B cell (primary cell): Measurements from ENCODE around the gene COPS8. TPM values are rescaled to one million over a fixed set of nuclear protein-coding genes. Genes with fewer than 3 reads are reported as not detected.

Experiments
- ATAC-seq: fragments of 200-7000 bp; cut with Tn5 transposase; one replicate; pipeline ENCODE4 v1.10.0; 2021; ENCODE audit warnings: low read depth, mild to moderate bottlenecking, moderate number of reproducible peaks, moderate library complexity
- CTCF ChIA-PET: fragments of 350-600 bp; sonication (Branson Sonifier 250); formaldehyde crosslinking; loops from one replicate; lab custom pipeline; 2021; ENCODE audit warnings: antibody characterized with exemption, inconsistent platforms; lab: Charles Lee
- POLR2A ChIA-PET: fragments of 350-600 bp; sonication (Branson Sonifier 250); formaldehyde crosslinking; loops from one replicate; lab custom pipeline; 2021; ENCODE audit warnings: antibody characterized with exemption; lab: Charles Lee
- DNase-seq: peaks from one replicate; pipeline ENCODE4 v3.0.0; 2013
- H2AFZ ChIP-seq: 2 replicates; pipeline ENCODE4 v1.6.1; 2012; ENCODE audit warnings: mild to moderate bottlenecking, low read depth, low read length; ENCODE audit not compliant: insufficient read depth, poor library complexity, severe bottlenecking
- H3K27ac ChIP-seq, 2 donors: 1 replicate in 1 of 2; 2 replicates in 1 of 2; pipeline ENCODE4 v1.5.1; 2012 to 2013; ENCODE audit warnings: low read length in 2 of 2, mild to moderate bottlenecking in 2 of 2, moderate library complexity in 1 of 2
- H3K27me3 ChIP-seq, 4 experiments: fragments of 200-600 bp in 1 of 4; sonication (generic) in 1 of 4; replicated peaks in 1 of 4; 1 replicate in 2 of 4; 2 replicates in 2 of 4; pipeline versions ENCODE4 v1.6.1 to v1.7.0; 2013 to 2016; ENCODE audit warnings: low read length in 3 of 4, mild to moderate bottlenecking in 2 of 4, mixed read lengths in 1 of 4, moderate library complexity in 1 of 4; ENCODE audit not compliant: insufficient read depth in 4 of 4, control insufficient read depth in 3 of 4; ENCODE audit errors: control extremely low read depth in 1 of 4
- H3K36me3 ChIP-seq, 2 experiments: replicated peaks in 1 of 2; 1 replicate in 1 of 2; 2 replicates in 1 of 2; pipeline versions ENCODE4 v1.6.1 to v1.7.1; 2013; ENCODE audit warnings: low read length in 1 of 2; ENCODE audit not compliant: insufficient read depth in 2 of 2, control insufficient read depth in 1 of 2; ENCODE audit errors: control extremely low read depth in 1 of 2, extremely low read depth in 1 of 2
- H3K4me1 ChIP-seq, 2 donors: fragments of 200-600 bp in 1 of 2; sonication (generic) in 1 of 2; 1 replicate in 1 of 2; 2 replicates in 1 of 2; pipeline versions ENCODE4 v1.5.1 to v1.6.1; 2013 to 2017; ENCODE audit warnings: low read length in 2 of 2; ENCODE audit not compliant: control insufficient read depth in 2 of 2, insufficient read depth in 2 of 2
- H3K4me2 ChIP-seq: replicated peaks from 2 replicates; pipeline ENCODE3; 2012; ENCODE audit warnings: mild to moderate bottlenecking, low read depth, low read length; ENCODE audit not compliant: poor library complexity, severe bottlenecking
- H3K4me3 ChIP-seq, 5 experiments: fragments of 200-600 bp in 1 of 5; sonication (generic) in 1 of 5; 1 replicate in 3 of 5; 2 replicates in 2 of 5; pipeline versions ENCODE4 v1.5.1 to v1.7.0; 2011 to 2016; ENCODE audit warnings: low read length in 4 of 5, mild to moderate bottlenecking in 4 of 5, low read depth in 2 of 5, control low read depth in 1 of 5, moderate library complexity in 1 of 5; ENCODE audit not compliant: insufficient read depth in 1 of 5; ENCODE audit errors: control extremely low read depth in 1 of 5, extremely low read depth in 1 of 5
- H3K79me2 ChIP-seq: fragments of 200-600 bp; sonication (generic); one replicate; pipeline ENCODE4 v1.6.0; 2016; ENCODE audit warnings: low read length; ENCODE audit not compliant: control insufficient read depth, insufficient read depth
- H3K9ac ChIP-seq: fragments of 200-600 bp; sonication (generic); 2 replicates; pipeline ENCODE4 v1.6.1; 2017; ENCODE audit warnings: mild to moderate bottlenecking, low read length, moderate library complexity
- H3K9me3 ChIP-seq, 3 donors: one replicate each; pipeline versions ENCODE4 v1.6.1 to v1.7.1; 2013; ENCODE audit warnings: low read length in 2 of 3; ENCODE audit not compliant: control insufficient read depth in 2 of 3, insufficient read depth in 1 of 3; ENCODE audit errors: control extremely low read depth in 1 of 3
- H4K20me1 ChIP-seq: 2 replicates; pipeline ENCODE4 v1.6.0; 2012; ENCODE audit warnings: mild to moderate bottlenecking, low read length; ENCODE audit not compliant: insufficient read depth, control insufficient read depth, poor library complexity, severe bottlenecking
- H3K27ac Mint-ChIP-seq: one replicate; pipeline ENCODE4 v1.8.0; 2021; ENCODE audit warnings: mixed read lengths
- H3K27me3 Mint-ChIP-seq: one replicate; pipeline ENCODE4 v1.8.0; 2021; ENCODE audit warnings: mixed read lengths
- H3K4me1 Mint-ChIP-seq: one replicate; pipeline ENCODE4 v1.8.0; 2021; ENCODE audit warnings: mixed read lengths
- H3K4me3 Mint-ChIP-seq: one replicate; pipeline ENCODE4 v1.8.0; 2021; ENCODE audit warnings: mixed read lengths
- H3K9me3 Mint-ChIP-seq: one replicate; pipeline ENCODE4 v1.8.0; 2022; ENCODE audit warnings: mixed read lengths; ENCODE audit not compliant: insufficient read depth
- EZH2 ChIP-seq: IDR thresholded peaks from 2 replicates; pipeline ENCODE4 v1.6.1; 2012; ENCODE audit warnings: borderline replicate concordance, low read depth, mild to moderate bottlenecking, moderate library complexity, low read length; ENCODE audit not compliant: insufficient read depth, poor library complexity, severe bottlenecking
- WGBS: methylation state at CpG from one replicate; pipeline ENCODE4 v1.1.5; 2013; ENCODE audit warnings: missing lambda C conversion rate; ENCODE audit not compliant: insufficient coverage; 5-methylcytosine and 5-hydroxymethylcytosine counted together
- intact Hi-C: fragments of 100-400 bp; cut with micrococcal nuclease; formaldehyde crosslinking; loops from one replicate; pipeline ENCODE4 v1.10.0; 2022
- polyA plus RNA-seq: library from polyadenylated mRNA; depleted of rRNA; stranded (reverse); fragments of >200 nt; gene quantifications from 2 replicates; pipeline ENCODE4 v1.2.3, GENCODE V29; 2012
- total RNA-seq, 2 donors: library from RNA; stranded (reverse); fragments of 120-200 nt in 1 of 2; gene quantifications; 1 replicate in 1 of 2; 2 replicates in 1 of 2; pipeline versions ENCODE4 v1.2.3 to v1.2.4, GENCODE V29; 2013 to 2022
- TF ChIP-seq, protein P1 (sequence below): fragments of 200-600 bp; IDR thresholded peaks from one replicate; pipeline ENCODE4 v1.8.0; 2022; ENCODE audit warnings: antibody characterized with exemption, mild to moderate bottlenecking

The COPS8 gene
- total and polyA plus RNA-seq, 2 donors (not counting 1 experiment from before 2014, with no cell fraction given): 21.7 to 34.2 TPM

DNA sequence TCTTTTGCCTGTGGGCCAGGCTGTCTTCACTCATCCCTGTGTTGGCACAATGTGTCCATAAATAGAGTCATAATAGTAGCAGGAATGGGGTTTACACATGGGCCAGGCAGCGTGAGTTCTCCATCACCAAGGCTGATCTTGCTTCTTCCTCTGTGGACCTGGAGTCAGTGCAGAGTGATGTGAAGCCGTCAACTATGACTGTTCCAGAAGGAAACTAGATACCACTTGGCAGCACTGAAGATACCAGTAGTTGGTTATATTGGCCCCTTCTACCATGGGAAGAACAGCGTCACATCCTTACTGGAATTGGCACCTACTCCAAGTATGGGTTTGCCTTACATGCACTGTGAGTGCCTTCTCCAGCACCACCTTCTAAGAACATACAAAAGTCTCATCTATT lies 30.2 kb downstream of the COPS8 start:
- H3K27me3 Mint-ChIP-seq: no peaks in the 10 kb centered on the region

DNA sequence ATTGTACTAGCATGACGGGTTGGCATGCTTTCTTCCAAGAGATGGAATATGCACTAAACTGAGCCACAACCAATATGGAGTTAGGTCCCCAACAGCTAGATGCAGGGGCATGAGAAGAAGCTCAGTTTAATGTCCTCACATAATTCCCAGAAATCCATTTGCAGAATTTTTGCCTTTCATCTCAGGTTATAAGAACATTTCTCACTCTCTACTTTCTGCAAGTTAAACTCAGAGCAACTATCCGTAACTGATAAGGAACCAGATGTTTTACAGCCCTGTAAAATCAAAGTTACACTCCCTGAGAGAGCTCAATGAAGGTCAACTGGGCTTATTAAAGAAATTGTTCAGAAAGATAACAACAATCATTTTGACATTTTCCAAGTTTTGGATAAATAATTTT lies 30.7 kb downstream of the COPS8 start:
- POLR2A ChIA-PET: no interaction called here
- intact Hi-C loops: no loop called here
- no peak overlapping the region for H3K27ac Mint-ChIP-seq

More for the DNA sequence above, 30.2 kb downstream of the COPS8 start:
- Histone ChIP-seq H3K27ac (no peak overlapping the region), H3K27me3 (no peaks in the 10 kb centered on the region), H3K4me1 (peaks cover 0 to 5% of the 10 kb centered on the region in 2 donors), H3K9me3 (no peaks in the 10 kb centered on the region), H3K79me2 (no peaks in the 10 kb centered on the region), H3K4me2 (no peak overlapping the region), H3K36me3 (no peaks in the 10 kb centered on the region), H4K20me1 (no peaks in the 10 kb centered on the region), H3K9ac (no peak overlapping the region), H2AFZ (no peak overlapping the region), H3K4me3 (no peak overlapping the region)
- intact Hi-C loops: no loop called here
- TF ChIP-seq, protein P1, sequence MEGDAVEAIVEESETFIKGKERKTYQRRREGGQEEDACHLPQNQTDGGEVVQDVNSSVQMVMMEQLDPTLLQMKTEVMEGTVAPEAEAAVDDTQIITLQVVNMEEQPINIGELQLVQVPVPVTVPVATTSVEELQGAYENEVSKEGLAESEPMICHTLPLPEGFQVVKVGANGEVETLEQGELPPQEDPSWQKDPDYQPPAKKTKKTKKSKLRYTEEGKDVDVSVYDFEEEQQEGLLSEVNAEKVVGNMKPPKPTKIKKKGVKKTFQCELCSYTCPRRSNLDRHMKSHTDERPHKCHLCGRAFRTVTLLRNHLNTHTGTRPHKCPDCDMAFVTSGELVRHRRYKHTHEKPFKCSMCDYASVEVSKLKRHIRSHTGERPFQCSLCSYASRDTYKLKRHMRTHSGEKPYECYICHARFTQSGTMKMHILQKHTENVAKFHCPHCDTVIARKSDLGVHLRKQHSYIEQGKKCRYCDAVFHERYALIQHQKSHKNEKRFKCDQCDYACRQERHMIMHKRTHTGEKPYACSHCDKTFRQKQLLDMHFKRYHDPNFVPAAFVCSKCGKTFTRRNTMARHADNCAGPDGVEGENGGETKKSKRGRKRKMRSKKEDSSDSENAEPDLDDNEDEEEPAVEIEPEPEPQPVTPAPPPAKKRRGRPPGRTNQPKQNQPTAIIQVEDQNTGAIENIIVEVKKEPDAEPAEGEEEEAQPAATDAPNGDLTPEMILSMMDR: no peak
- TF ChIP-seq EZH2: no peak
- WGBS: 100% methylated on average over 2 of the region's 3 CpGs
- CTCF ChIA-PET: no interaction called here
- peaks cover 5% of the 10 kb centered on the region for H3K4me1 Mint-ChIP-seq
- no peak for DNase-seq
- H3K27ac Mint-ChIP-seq: no peak overlapping the region
- POLR2A ChIA-PET: no interaction called here
- no peak for ATAC-seq
- no peak overlapping the region for H3K4me3 Mint-ChIP-seq
- no peaks in the 10 kb centered on the region for H3K9me3 Mint-ChIP-seq

More for the DNA sequence above, 30.7 kb downstream of the COPS8 start:
- Histone ChIP-seq H3K9ac (no peak overlapping the region), H3K79me2 (no peaks in the 10 kb centered on the region), H3K9me3 (no peaks in the 10 kb centered on the region), H3K4me2 (no peak overlapping the region), H4K20me1 (no peaks in the 10 kb centered on the region), H3K27me3 (no peaks in the 10 kb centered on the region), H3K27ac (no peak overlapping the region), H3K4me3 (no peak overlapping the region), H3K36me3 (no peaks in the 10 kb centered on the region), H2AFZ (no peak overlapping the region), H3K4me1 (peaks cover 0 to 5% of the 10 kb centered on the region in 2 donors)
- DNase-seq (no peak), ATAC-seq (no peak)
- TF ChIP-seq EZH2: no peak
- TF ChIP-seq, protein P1: no peak
- CTCF ChIA-PET: no interaction called here
- H3K4me3 Mint-ChIP-seq: no peak overlapping the region
- no peaks in the 10 kb centered on the region for H3K27me3 Mint-ChIP-seq
- H3K9me3 Mint-ChIP-seq: no peaks in the 10 kb centered on the region
- peaks cover 5% of the 10 kb centered on the region for H3K4me1 Mint-ChIP-seq
- 88% methylated on average over 1 of the region's 2 CpGs for WGBS
